ENCODE results near the gene LIN7A. TPM values are rescaled to one million over a fixed set of nuclear protein-coding genes. Genes with fewer than 3 reads are reported as not detected.

Gene LIN7A
- total RNA-seq, 1 experiment from 2014 or later, result 0.15 TPM

GRCh38 chr12:80847575-80847974 is 90.2 kb downstream of the LIN7A start:
- Histone ChIP-seq H3K4me2 (ENCODE audit: low read depth, low read length, poor library complexity, severe bottlenecking) (no peak overlapping the region), H3K79me2 (ENCODE audit: low read length) (no peaks in the 10 kb centered on the region)
- DNase-seq, result no peak

GRCh38 chr12:80846952-80847351 is 90.8 kb downstream of the LIN7A start:
- Histone ChIP-seq H3K27ac (ENCODE audit: low read length) (no peak overlapping the region), H2AFZ (ENCODE audit: low read length) (no peak overlapping the region), H3K4me3 (ENCODE audit: low read length) (no peak overlapping the region), H3K4me1 (ENCODE audit: low read length) (no peaks in the 10 kb centered on the region), H3K9ac (ENCODE audit: low read length) (no peak overlapping the region), H3K27me3 (ENCODE audit: low read length) (no peaks in the 10 kb centered on the region), H3K9me3 (ENCODE audit: low read length) (no peaks in the 10 kb centered on the region), H3K79me2 (ENCODE audit: low read length) (no peaks in the 10 kb centered on the region), H3K9me2 (replicated peaks; ENCODE audit: insufficient read depth, low read length) (no peaks in the 10 kb centered on the region), H4K20me1 (ENCODE audit: insufficient read depth, low read depth, low read length) (no peaks in the 10 kb centered on the region), H3K4me2 (ENCODE audit: low read depth, low read length, poor library complexity, severe bottlenecking) (no peak overlapping the region), H3K36me3 (ENCODE audit: insufficient read depth, low read length) (no peaks in the 10 kb centered on the region)
- no peak for DNase-seq

More at GRCh38 chr12:80847575-80847974, 90.2 kb downstream of the LIN7A start:
- Histone ChIP-seq H3K4me1 (ENCODE audit: low read length) (no peaks in the 10 kb centered on the region), H3K27me3 (ENCODE audit: low read length) (no peaks in the 10 kb centered on the region), H4K20me1 (ENCODE audit: insufficient read depth, low read depth, low read length) (no peaks in the 10 kb centered on the region), H3K36me3 (ENCODE audit: insufficient read depth, low read length) (no peaks in the 10 kb centered on the region), H3K9me2 (replicated peaks; ENCODE audit: insufficient read depth, low read length) (no peaks in the 10 kb centered on the region), H3K9ac (ENCODE audit: low read length) (no peak overlapping the region), H3K9me3 (ENCODE audit: low read length) (no peaks in the 10 kb centered on the region), H2AFZ (ENCODE audit: low read length) (no peak overlapping the region), H3K27ac (ENCODE audit: low read length) (no peak overlapping the region), H3K4me3 (ENCODE audit: low read length) (no peak overlapping the region)

GRCh38 chr12:80845639-80846038 is 92.1 kb downstream of the LIN7A start:
- no peak overlapping the region for H3K9ac ChIP-seq (ENCODE audit: low read length)
- no peak for DNase-seq
- no peaks in the 10 kb centered on the region for H3K4me1 ChIP-seq (ENCODE audit: low read length)
- H3K9me2 ChIP-seq (replicated peaks; ENCODE audit: insufficient read depth, low read length), result no peaks in the 10 kb centered on the region
- no peaks in the 10 kb centered on the region for H4K20me1 ChIP-seq (ENCODE audit: insufficient read depth, low read depth, low read length)
- no peaks in the 10 kb centered on the region for H3K79me2 ChIP-seq (ENCODE audit: low read length)
- H3K9me3 ChIP-seq (ENCODE audit: low read length), result no peaks in the 10 kb centered on the region
- no peaks in the 10 kb centered on the region for H3K36me3 ChIP-seq (ENCODE audit: insufficient read depth, low read length)
- no peak overlapping the region for H3K4me3 ChIP-seq (ENCODE audit: low read length)
- H2AFZ ChIP-seq (ENCODE audit: low read length), result no peak overlapping the region
- H3K4me2 ChIP-seq (ENCODE audit: low read depth, low read length, poor library complexity, severe bottlenecking), result no peak overlapping the region
- H3K27ac ChIP-seq (ENCODE audit: low read length), result no peak overlapping the region
- no peaks in the 10 kb centered on the region for H3K27me3 ChIP-seq (ENCODE audit: low read length)

- Histone ChIP-seq H3K36me3 (ENCODE audit: insufficient read depth, low read length) (no peaks in the 10 kb centered on the region), H3K27ac (ENCODE audit: low read length) (no peak overlapping the region), H3K4me1 (ENCODE audit: low read length) (peaks cover 1% of the 10 kb centered on the region; the same call in 1 of the 2 replicates), H3K9ac (ENCODE audit: low read length) (no peak overlapping the region), H3K4me3 (ENCODE audit: low read length) (no peak overlapping the region), H3K27me3 (ENCODE audit: low read length) (no peaks in the 10 kb centered on the region), H3K79me2 (ENCODE audit: low read length) (no peaks in the 10 kb centered on the region), H2AFZ (ENCODE audit: low read length) (no peak overlapping the region), H4K20me1 (ENCODE audit: insufficient read depth, low read depth, low read length) (no peaks in the 10 kb centered on the region), H3K4me2 (ENCODE audit: low read depth, low read length, poor library complexity, severe bottlenecking) (no peak overlapping the region), H3K9me3 (ENCODE audit: low read length) (no peaks in the 10 kb centered on the region), H3K9me2 (replicated peaks; ENCODE audit: insufficient read depth, low read length) (no peaks in the 10 kb centered on the region)
- DNase-seq, result no peak
These were observed 93.8 kb downstream of the LIN7A start for GRCh38 chr12:80843969-80844368.

GRCh38 chr12:80838708-80839107 is 99.0 kb downstream of the LIN7A start:
- H3K4me3 ChIP-seq (ENCODE audit: low read length), result no peak overlapping the region
- no peak overlapping the region for H2AFZ ChIP-seq (ENCODE audit: low read length)
- peaks cover 9% of the 10 kb centered on the region for H3K4me1 ChIP-seq (ENCODE audit: low read length)
- DNase-seq, result no peak
- no peaks in the 10 kb centered on the region for H3K9me3 ChIP-seq (ENCODE audit: low read length)
- no peak overlapping the region for H3K27ac ChIP-seq (ENCODE audit: low read length)
- no peak overlapping the region for H3K4me2 ChIP-seq (ENCODE audit: low read depth, low read length, poor library complexity, severe bottlenecking)
- H4K20me1 ChIP-seq (ENCODE audit: insufficient read depth, low read depth, low read length), result no peaks in the 10 kb centered on the region
- no peaks in the 10 kb centered on the region for H3K36me3 ChIP-seq (ENCODE audit: insufficient read depth, low read length)
- H3K79me2 ChIP-seq (ENCODE audit: low read length), result no peaks in the 10 kb centered on the region
- no peak overlapping the region for H3K9ac ChIP-seq (ENCODE audit: low read length)
- H3K9me2 ChIP-seq (replicated peaks; ENCODE audit: insufficient read depth, low read length), result no peaks in the 10 kb centered on the region
- no peaks in the 10 kb centered on the region for H3K27me3 ChIP-seq (ENCODE audit: low read length)

GRCh38 chr12:80838024-80838658 is 99.6 kb downstream of the LIN7A start:
- peaks cover 9% of the 10 kb centered on the region for H3K4me1 ChIP-seq (ENCODE audit: low read length)
- H3K27me3 ChIP-seq (ENCODE audit: low read length), result no peaks in the 10 kb centered on the region
- no peaks in the 10 kb centered on the region for H3K9me3 ChIP-seq (ENCODE audit: low read length)
- no peak overlapping the region for H3K4me2 ChIP-seq (ENCODE audit: low read depth, low read length, poor library complexity, severe bottlenecking)
- no peaks in the 10 kb centered on the region for H3K9me2 ChIP-seq (replicated peaks; ENCODE audit: insufficient read depth, low read length)
- H3K9ac ChIP-seq (ENCODE audit: low read length), result no peak overlapping the region
- H4K20me1 ChIP-seq (ENCODE audit: insufficient read depth, low read depth, low read length), result no peaks in the 10 kb centered on the region
- H3K4me3 ChIP-seq (ENCODE audit: low read length), result no peak overlapping the region
- H3K36me3 ChIP-seq (ENCODE audit: insufficient read depth, low read length), result no peaks in the 10 kb centered on the region
- H2AFZ ChIP-seq (ENCODE audit: low read length), result no peak overlapping the region
- no peak overlapping the region for H3K27ac ChIP-seq (ENCODE audit: low read length)
- no peak for DNase-seq
- H3K79me2 ChIP-seq (ENCODE audit: low read length), result no peaks in the 10 kb centered on the region

- peak; percentile 72 for DNase-seq
- Histone ChIP-seq H3K79me2 (ENCODE audit: low read length) (no peaks in the 10 kb centered on the region), H4K20me1 (ENCODE audit: insufficient read depth, low read depth, low read length) (no peaks in the 10 kb centered on the region), H3K9ac (ENCODE audit: low read length) (no peak overlapping the region), H3K4me2 (ENCODE audit: low read depth, low read length, poor library complexity, severe bottlenecking) (no peak overlapping the region), H3K27me3 (ENCODE audit: low read length) (no peaks in the 10 kb centered on the region), H3K9me3 (ENCODE audit: low read length) (no peaks in the 10 kb centered on the region), H3K36me3 (ENCODE audit: insufficient read depth, low read length) (no peaks in the 10 kb centered on the region), H2AFZ (ENCODE audit: low read length) (no peak overlapping the region), H3K4me1 (ENCODE audit: low read length) (peaks cover 9% of the 10 kb centered on the region), H3K4me3 (ENCODE audit: low read length) (no peak overlapping the region), H3K27ac (ENCODE audit: low read length) (no peak overlapping the region), H3K9me2 (replicated peaks; ENCODE audit: insufficient read depth, low read length) (no peaks in the 10 kb centered on the region)
These were observed 100.3 kb downstream of the LIN7A start for GRCh38 chr12:80837342-80837978.

GRCh38 chr12:80834724-80835123 is 103.0 kb downstream of the LIN7A start:
- Histone ChIP-seq H2AFZ (ENCODE audit: low read length) (no peak overlapping the region), H3K27me3 (ENCODE audit: low read length) (no peaks in the 10 kb centered on the region), H4K20me1 (ENCODE audit: insufficient read depth, low read depth, low read length) (no peaks in the 10 kb centered on the region), H3K4me1 (ENCODE audit: low read length) (peaks cover 9% of the 10 kb centered on the region), H3K4me2 (ENCODE audit: low read depth, low read length, poor library complexity, severe bottlenecking) (no peak overlapping the region), H3K9me3 (ENCODE audit: low read length) (no peaks in the 10 kb centered on the region), H3K79me2 (ENCODE audit: low read length) (no peaks in the 10 kb centered on the region), H3K27ac (ENCODE audit: low read length) (no peak overlapping the region), H3K36me3 (ENCODE audit: insufficient read depth, low read length) (no peaks in the 10 kb centered on the region), H3K9me2 (replicated peaks; ENCODE audit: insufficient read depth, low read length) (no peaks in the 10 kb centered on the region), H3K4me3 (ENCODE audit: low read length) (no peak overlapping the region), H3K9ac (ENCODE audit: low read length) (no peak overlapping the region)
- no peak for DNase-seq

Measured in Karpas-422 (cell line).